Stomach (tissue), 9 donors: ENCODE data around the gene L3MBTL3. TPM values are rescaled to one million over a fixed set of nuclear protein-coding genes. Genes with fewer than 3 reads are reported as not detected.

Experiments used
- DNase-seq, 2 donors: peaks; one replicate each; pipeline versions ENCODE4 v3.0.0 to v3.0.0-alpha.2; 2013 to 2019
- H3K27ac ChIP-seq, 5 donors: fragments of 200-600 bp in 4 of 5; sonication (generic) in 4 of 5; one replicate each; pipeline ENCODE4 v1.5.1; 2013 to 2019; ENCODE audit warnings: mild to moderate bottlenecking in 1 of 5, moderate library complexity in 1 of 5
- H3K27me3 ChIP-seq, 3 donors: fragments of 200-600 bp; sonication (generic); one replicate each; pipeline ENCODE4 v1.5.1; 2017 to 2019; ENCODE audit warnings: mixed run types in 1 of 3
- H3K36me3 ChIP-seq, 4 donors: fragments of 200-600 bp; sonication (generic); 1 replicate in 3 of 4; 2 replicates in 1 of 4; pipeline ENCODE4 v1.5.1; 2016 to 2019
- H3K4me1 ChIP-seq, 4 donors: fragments of 200-600 bp; sonication (generic); one replicate each; pipeline ENCODE4 v1.5.1; 2016 to 2019
- H3K4me3 ChIP-seq, 4 donors: fragments of 200-600 bp; sonication (generic) in 3 of 4; one replicate each; pipeline ENCODE4 v1.5.1; 2016 to 2019; ENCODE audit warnings: mild to moderate bottlenecking in 1 of 4
- H3K9me3 ChIP-seq, 4 donors: fragments of 200-600 bp; sonication (generic); one replicate each; pipeline ENCODE4 v1.5.1; 2016 to 2019
- CTCF ChIP-seq, 7 experiments: fragments of 450-650 bp in 4 of 7; fragments of 200-600 bp in 3 of 7; sonication (generic) in 3 of 7; IDR thresholded peaks; one replicate each; pipeline ENCODE4 v1.5.1; 2016 to 2019; ENCODE audit warnings: antibody characterized with exemption in 7 of 7, control low read depth in 2 of 7, mild to moderate bottlenecking in 1 of 7
- EP300 ChIP-seq: sonication (generic); formaldehyde crosslinking; IDR thresholded peaks from one replicate; pipeline ENCODE4 v1.6.1; 2017; ENCODE audit warnings: antibody characterized with exemption
- POLR2A ChIP-seq, 4 donors: fragments of 450-650 bp; IDR thresholded peaks; one replicate each; pipeline ENCODE4 v1.6.1; 2016; ENCODE audit warnings: antibody characterized with exemption in 4 of 4, control low read depth in 2 of 4, mild to moderate bottlenecking in 1 of 4, moderate library complexity in 1 of 4
- POLR2AphosphoS5 ChIP-seq, 3 donors: sonication (generic); formaldehyde crosslinking; IDR thresholded peaks; one replicate each; pipeline ENCODE4 v1.6.1; 2016; ENCODE audit warnings: antibody characterized with exemption in 3 of 3
- WGBS, 5 donors: extraction: QIAGEN DNeasy Blood & Tissue Kit in 3 of 5; methylation state at CpG; one replicate each; pipeline versions ENCODE4 v1.1.5 to v1.1.7; 2013 to 2018; 5-methylcytosine and 5-hydroxymethylcytosine counted together
- intact Hi-C: fragments of 100-400 bp; cut with DNase I; formaldehyde crosslinking; loops from one replicate; pipeline ENCODE4 v1.15.1; 2023; ENCODE audit warnings: low total_unique reads
- polyA plus RNA-seq, 3 donors: library from polyadenylated mRNA; stranded (reverse); fragments of 200-250 nt; gene quantifications; one replicate each; pipeline ENCODE4 v1.2.3, GENCODE V29; 2013
- total RNA-seq, 5 donors: library from RNA; depleted of rRNA; stranded (reverse); fragments of >200 nt; gene quantifications; one replicate each; pipeline versions ENCODE4 v1.1.0 to v1.2.3, GENCODE V29; 2014 to 2016
- donor health status: healthy with polysubstance abuse.
- donor health status: Bipolar disorder and iron deficiency.
- donor health status: healthy.

The L3MBTL3 gene
- total and polyA plus RNA-seq, 8 donors = 1.8 to 51.9 (median 3.1) TPM; not detected in 1

GRCh38 chr6:130093546-130093945, 75.2 kb downstream of the L3MBTL3 start:
- no peak overlapping the region for H3K27ac ChIP-seq
- no peak for TF ChIP-seq POLR2AphosphoS5 (IDR thresholded peaks at IDR 0.05)
- TF ChIP-seq EP300 = no peak
- TF ChIP-seq POLR2A (IDR thresholded peaks at IDR 0.05) = no peak
- TF ChIP-seq CTCF (IDR thresholded peaks at IDR 0.05) = no peak

GRCh38 chr6:130098317-130098716, 79.9 kb downstream of the L3MBTL3 start:
- H3K36me3 ChIP-seq = peaks cover 3 to 45% (median 14%) of the 10 kb centered on the region in 4 donors
- H3K4me3 ChIP-seq = no peak overlapping the region
- no peak overlapping the region for H3K27ac ChIP-seq
- no peak for DNase-seq
- H3K4me1 ChIP-seq = no peaks in the 10 kb centered on the region
- H3K9me3 ChIP-seq = no peaks in the 10 kb centered on the region
- no peak for TF ChIP-seq EP300
- no peak for TF ChIP-seq CTCF (IDR thresholded peaks at IDR 0.05)
- TF ChIP-seq POLR2AphosphoS5 (IDR thresholded peaks at IDR 0.05) = no peak
- TF ChIP-seq POLR2A (IDR thresholded peaks at IDR 0.05) = no peak
- intact Hi-C loops = no loop called here
- H3K27me3 ChIP-seq = no peaks in the 10 kb centered on the region
- 85 to 92% (median 87%) methylated on average over 4 of the region's 4 CpGs for WGBS, 5 donors

More at GRCh38 chr6:130093546-130093945, 75.2 kb downstream of the L3MBTL3 start:
- H3K9me3 ChIP-seq = no peaks in the 10 kb centered on the region
- no peaks in the 10 kb centered on the region for H3K27me3 ChIP-seq
- intact Hi-C loops = no loop called here
- no peak overlapping the region for H3K4me3 ChIP-seq
- peaks cover 3 to 28% (median 17%) of the 10 kb centered on the region in 4 donors for H3K36me3 ChIP-seq
- WGBS, 5 donors = 82 to 91% (median 89%) methylated on average over 1 of the region's 1 CpG
- DNase-seq = no peak
- H3K4me1 ChIP-seq = no peaks in the 10 kb centered on the region

GRCh38 chr6:130099119-130099518, 80.7 kb downstream of the L3MBTL3 start:
- H3K9me3 ChIP-seq = no peaks in the 10 kb centered on the region
- H3K4me1 ChIP-seq = no peaks in the 10 kb centered on the region
- H3K27me3 ChIP-seq = no peaks in the 10 kb centered on the region
- TF ChIP-seq POLR2AphosphoS5 (IDR thresholded peaks at IDR 0.05) (no peak), EP300 (no peak)
- H3K36me3 ChIP-seq = peaks cover 3 to 40% (median 11%) of the 10 kb centered on the region in 4 donors
- whole genome bisulfite sequencing, 5 donors = 90 to 96% (median 93%) methylated on average over 3 of the region's 3 CpGs
- no peak for DNase-seq
- H3K27ac ChIP-seq = no peak overlapping the region
- H3K4me3 ChIP-seq = no peak overlapping the region
- intact Hi-C loops = no loop called here

- 86 to 94% (median 91%) methylated on average over 4 of the region's 4 CpGs for WGBS, 5 donors
- DNase-seq = no peak
Observed at GRCh38 chr6:130105996-130106704, 87.8 kb downstream of the L3MBTL3 start.

More at GRCh38 chr6:130105996-130106704, 87.8 kb downstream of the L3MBTL3 start:
- intact Hi-C loops = no loop called here
- Histone ChIP-seq H3K4me3 (no peak overlapping the region), H3K4me1 (no peaks in the 10 kb centered on the region), H3K27me3 (no peaks in the 10 kb centered on the region), H3K9me3 (no peaks in the 10 kb centered on the region), H3K36me3 (peaks cover 0 to 24% (median 7%) of the 10 kb centered on the region in 4 donors), H3K27ac (no peak overlapping the region)
- TF ChIP-seq EP300 (no peak), POLR2AphosphoS5 (IDR thresholded peaks at IDR 0.05) (no peak), CTCF (IDR thresholded peaks at IDR 0.05) (no peak), POLR2A (IDR thresholded peaks at IDR 0.05) (no peak)
